ENCODE measurements around the gene MAST2. TPM values are rescaled to one million over a fixed set of nuclear protein-coding genes. Genes with fewer than 3 reads are reported as not detected.

Gene MAST2
- total and polyA plus RNA-seq, 2 of the 13 experiments (the other 11 are each of a cell fraction or from before 2014, with no cell fraction given), result 15.3 to 23.0 TPM

- TF ChIP-seq MLX (CRISPR knock-in tag; IDR thresholded peaks at IDR 0.05) (no peak), TRIM22 (IDR thresholded peaks at IDR 0.05) (no peak), ZNF713 (CRISPR knock-in tag; IDR thresholded peaks at IDR 0.05) (no peak), POLR2AphosphoS2 (IDR thresholded peaks at IDR 0.05; ENCODE audit: low read depth, low read length) (no peak), ZNF234 (CRISPR knock-in tag; conservative IDR thresholded peaks at IDR 0.05) (no peak), CEBPG (CRISPR knock-in tag; IDR thresholded peaks at IDR 0.05) (peak; percentile 96), ZBTB39 (CRISPR knock-in tag; IDR thresholded peaks at IDR 0.05) (no peak), ZKSCAN1 (IDR thresholded peaks at IDR 0.05; ENCODE audit: low read length) (no peak), ZNF414 (CRISPR knock-in tag; IDR thresholded peaks at IDR 0.05) (0 out of 2 replicates have a peak, but pooled peaks have one; percentile 49), SMARCC2 (IDR thresholded peaks at IDR 0.05) (no peak), ZNF468 (CRISPR knock-in tag; IDR thresholded peaks at IDR 0.05) (no peak), NPAS2 (CRISPR knock-in tag; IDR thresholded peaks at IDR 0.05; ENCODE audit: borderline replicate concordance) (no peak), RBFOX2 (IDR thresholded peaks at IDR 0.05; ENCODE audit: low read depth, low read length) (no peak), SOX13 (IDR thresholded peaks at IDR 0.05) (no peak), SOX13 (CRISPR knock-in tag; conservative IDR thresholded peaks at IDR 0.05 in 1 of 2, IDR thresholded peaks at IDR 0.05 in 1 of 2) (peak in 1 of 2 experiments; percentile 44; a peak in 2 of 4 replicates), KLF11 (CRISPR knock-in tag; IDR thresholded peaks at IDR 0.05) (no peak), ZNF263 (CRISPR knock-in tag; IDR thresholded peaks at IDR 0.05) (peak; percentile 74; the same call in 1 of the 2 replicates), SYNCRIP (IDR thresholded peaks at IDR 0.05; ENCODE audit: insufficient read depth, low read depth, low read length) (no peak), PRPF4 (IDR thresholded peaks at IDR 0.05; ENCODE audit: low read depth, low read length, poor library complexity, severe bottlenecking) (no peak)
- TF ChIP-seq, protein P1, sequence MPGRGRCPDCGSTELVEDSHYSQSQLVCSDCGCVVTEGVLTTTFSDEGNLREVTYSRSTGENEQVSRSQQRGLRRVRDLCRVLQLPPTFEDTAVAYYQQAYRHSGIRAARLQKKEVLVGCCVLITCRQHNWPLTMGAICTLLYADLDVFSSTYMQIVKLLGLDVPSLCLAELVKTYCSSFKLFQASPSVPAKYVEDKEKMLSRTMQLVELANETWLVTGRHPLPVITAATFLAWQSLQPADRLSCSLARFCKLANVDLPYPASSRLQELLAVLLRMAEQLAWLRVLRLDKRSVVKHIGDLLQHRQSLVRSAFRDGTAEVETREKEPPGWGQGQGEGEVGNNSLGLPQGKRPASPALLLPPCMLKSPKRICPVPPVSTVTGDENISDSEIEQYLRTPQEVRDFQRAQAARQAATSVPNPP (CRISPR knock-in tag; IDR thresholded peaks at IDR 0.05), result no peak
- TF ChIP-seq, protein P2, sequence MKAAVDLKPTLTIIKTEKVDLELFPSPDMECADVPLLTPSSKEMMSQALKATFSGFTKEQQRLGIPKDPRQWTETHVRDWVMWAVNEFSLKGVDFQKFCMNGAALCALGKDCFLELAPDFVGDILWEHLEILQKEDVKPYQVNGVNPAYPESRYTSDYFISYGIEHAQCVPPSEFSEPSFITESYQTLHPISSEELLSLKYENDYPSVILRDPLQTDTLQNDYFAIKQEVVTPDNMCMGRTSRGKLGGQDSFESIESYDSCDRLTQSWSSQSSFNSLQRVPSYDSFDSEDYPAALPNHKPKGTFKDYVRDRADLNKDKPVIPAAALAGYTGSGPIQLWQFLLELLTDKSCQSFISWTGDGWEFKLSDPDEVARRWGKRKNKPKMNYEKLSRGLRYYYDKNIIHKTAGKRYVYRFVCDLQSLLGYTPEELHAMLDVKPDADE (CRISPR knock-in tag; IDR thresholded peaks at IDR 0.05), result no peak
- TF ChIP-seq, protein P3, sequence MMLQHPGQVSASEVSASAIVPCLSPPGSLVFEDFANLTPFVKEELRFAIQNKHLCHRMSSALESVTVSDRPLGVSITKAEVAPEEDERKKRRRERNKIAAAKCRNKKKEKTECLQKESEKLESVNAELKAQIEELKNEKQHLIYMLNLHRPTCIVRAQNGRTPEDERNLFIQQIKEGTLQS (CRISPR knock-in tag; IDR thresholded peaks at IDR 0.05), result no peak
- TF ChIP-seq, protein P4, sequence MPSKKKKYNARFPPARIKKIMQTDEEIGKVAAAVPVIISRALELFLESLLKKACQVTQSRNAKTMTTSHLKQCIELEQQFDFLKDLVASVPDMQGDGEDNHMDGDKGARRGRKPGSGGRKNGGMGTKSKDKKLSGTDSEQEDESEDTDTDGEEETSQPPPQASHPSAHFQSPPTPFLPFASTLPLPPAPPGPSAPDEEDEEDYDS (CRISPR knock-in tag; IDR thresholded peaks at IDR 0.05), result no peak
- TF ChIP-seq, protein P5, sequence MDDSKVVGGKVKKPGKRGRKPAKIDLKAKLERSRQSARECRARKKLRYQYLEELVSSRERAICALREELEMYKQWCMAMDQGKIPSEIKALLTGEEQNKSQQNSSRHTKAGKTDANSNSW (CRISPR knock-in tag; IDR thresholded peaks at IDR 0.05; ENCODE audit: borderline replicate concordance), result no peak
These were observed 199.9 kb downstream of the MAST2 start (continued) for GRCh38 chr1:46003315-46003714.

Measured in HepG2 (cell line).